T-cell (primary cell): Measurements from ENCODE around the gene TKT. TPM values are rescaled to one million over a fixed set of nuclear protein-coding genes. Genes with fewer than 3 reads are reported as not detected.

Experiments used
- ATAC-seq, 4 experiments: fragments of 200-7000 bp in 3 of 4; fragments of 150-1000 bp in 1 of 4; cut with Tn5 transposase; replicated peaks in 1 of 4; 1 replicate in 3 of 4; 2 replicates in 1 of 4; pipeline ENCODE4 v1.10.0; 2021; ENCODE audit warnings: moderate library complexity in 3 of 4, mild to moderate bottlenecking in 2 of 4, moderate number of reproducible peaks in 1 of 4
- CTCF ChIA-PET, 2 donors: fragments of 300-600 bp; sonication (Branson Sonifier 250); formaldehyde crosslinking; loops; one replicate each; lab custom pipeline; 2022; ENCODE audit warnings: antibody characterized with exemption in 2 of 2; lab: Charles Lee
- POLR2A ChIA-PET, 2 donors: fragments of 300-600 bp; sonication (Branson Sonifier 250); formaldehyde crosslinking; loops; one replicate each; lab custom pipeline; 2022; ENCODE audit warnings: antibody characterized with exemption in 2 of 2; lab: Charles Lee
- DNase-seq, 35 experiments: peaks; one replicate each; pipeline versions ENCODE4 v3.0.0 to v3.0.0-alpha.2; 2013 to 2023
- H3K27ac ChIP-seq: one replicate; pipeline ENCODE4 v1.5.1; 2013; ENCODE audit warnings: low read length
- H3K27me3 ChIP-seq, 2 experiments: replicated peaks in 1 of 2; 1 replicate in 1 of 2; 2 replicates in 1 of 2; pipeline versions ENCODE4 v1.6.1 to v1.7.0; 2013; ENCODE audit warnings: low read length in 1 of 2, mixed read lengths in 1 of 2; ENCODE audit not compliant: control insufficient read depth in 2 of 2, insufficient read depth in 2 of 2; ENCODE audit errors: extremely low read depth in 1 of 2
- H3K36me3 ChIP-seq, 2 donors: 1 replicate in 1 of 2; 2 replicates in 1 of 2; pipeline versions ENCODE4 v1.6.1 to v1.7.0; 2013; ENCODE audit warnings: low read length in 1 of 2; ENCODE audit not compliant: control insufficient read depth in 2 of 2, insufficient read depth in 1 of 2; ENCODE audit errors: extremely low read depth in 1 of 2
- H3K4me1 ChIP-seq, 2 experiments: 1 replicate in 1 of 2; 2 replicates in 1 of 2; pipeline versions ENCODE4 v1.6.1 to v1.7.0; 2013; ENCODE audit warnings: low read length in 2 of 2, mixed read lengths in 1 of 2; ENCODE audit not compliant: insufficient read depth in 2 of 2, control insufficient read depth in 1 of 2; ENCODE audit errors: extremely low read depth in 1 of 2
- H3K4me3 ChIP-seq, 2 donors: 1 replicate in 1 of 2; 2 replicates in 1 of 2; pipeline versions ENCODE4 v1.5.1 to v1.7.0; 2013; ENCODE audit warnings: mild to moderate bottlenecking in 2 of 2, low read length in 1 of 2, moderate library complexity in 1 of 2; ENCODE audit not compliant: control insufficient read depth in 1 of 2; ENCODE audit errors: extremely low read depth in 1 of 2
- H3K9me3 ChIP-seq: 2 replicates; pipeline ENCODE4 v1.7.0; 2013
- H3K27ac Mint-ChIP-seq, 2 donors: one replicate each; pipeline ENCODE4 v1.8.0; 2020 to 2021; ENCODE audit warnings: mild to moderate bottlenecking in 2 of 2, mixed read lengths in 2 of 2
- H3K27me3 Mint-ChIP-seq, 2 donors: one replicate each; pipeline ENCODE4 v1.8.0; 2021 to 2022; ENCODE audit warnings: mixed read lengths in 2 of 2
- H3K36me3 Mint-ChIP-seq: one replicate; pipeline ENCODE4 v1.8.0; 2021; ENCODE audit warnings: mixed read lengths
- H3K4me1 Mint-ChIP-seq, 3 donors: one replicate each; pipeline ENCODE4 v1.8.0; 2020 to 2022; ENCODE audit warnings: mixed read lengths in 3 of 3, mild to moderate bottlenecking in 1 of 3
- H3K4me3 Mint-ChIP-seq, 3 donors: one replicate each; pipeline ENCODE4 v1.8.0; 2020 to 2022; ENCODE audit warnings: mild to moderate bottlenecking in 3 of 3, mixed read lengths in 3 of 3, moderate library complexity in 3 of 3
- H3K9me3 Mint-ChIP-seq, 3 donors: one replicate each; pipeline ENCODE4 v1.8.0; 2020 to 2022; ENCODE audit warnings: mixed read lengths in 3 of 3
- WGBS: methylation state at CpG from one replicate; pipeline ENCODE4 v1.1.5; 2013; ENCODE audit warnings: missing lambda C conversion rate; ENCODE audit not compliant: insufficient coverage; 5-methylcytosine and 5-hydroxymethylcytosine counted together
- total RNA-seq, 35 experiments: library from RNA in 6 of 35; stranded (reverse) in 6 of 35; fragments of 120-200 nt in 1 of 35; gene quantifications; one replicate each; pipeline versions ENCODE4 v1.2.1 to v1.2.4 and lab custom pipeline; 2013 to 2026

TKT gene
- total RNA-seq, 5 donors from 2014 or later (not counting 1 experiment from before 2014, with no cell fraction given) = 98.2 to 139 (median 118) TPM

GRCh38 chr3:53232641-53233377 is 23.0 kb downstream of the TKT start:
- 84% methylated on average over 15 of the region's 18 CpGs for WGBS
- no peak overlapping the region for H3K27ac Mint-ChIP-seq
- H3K4me1 Mint-ChIP-seq = no peaks in the 10 kb centered on the region

DNA sequence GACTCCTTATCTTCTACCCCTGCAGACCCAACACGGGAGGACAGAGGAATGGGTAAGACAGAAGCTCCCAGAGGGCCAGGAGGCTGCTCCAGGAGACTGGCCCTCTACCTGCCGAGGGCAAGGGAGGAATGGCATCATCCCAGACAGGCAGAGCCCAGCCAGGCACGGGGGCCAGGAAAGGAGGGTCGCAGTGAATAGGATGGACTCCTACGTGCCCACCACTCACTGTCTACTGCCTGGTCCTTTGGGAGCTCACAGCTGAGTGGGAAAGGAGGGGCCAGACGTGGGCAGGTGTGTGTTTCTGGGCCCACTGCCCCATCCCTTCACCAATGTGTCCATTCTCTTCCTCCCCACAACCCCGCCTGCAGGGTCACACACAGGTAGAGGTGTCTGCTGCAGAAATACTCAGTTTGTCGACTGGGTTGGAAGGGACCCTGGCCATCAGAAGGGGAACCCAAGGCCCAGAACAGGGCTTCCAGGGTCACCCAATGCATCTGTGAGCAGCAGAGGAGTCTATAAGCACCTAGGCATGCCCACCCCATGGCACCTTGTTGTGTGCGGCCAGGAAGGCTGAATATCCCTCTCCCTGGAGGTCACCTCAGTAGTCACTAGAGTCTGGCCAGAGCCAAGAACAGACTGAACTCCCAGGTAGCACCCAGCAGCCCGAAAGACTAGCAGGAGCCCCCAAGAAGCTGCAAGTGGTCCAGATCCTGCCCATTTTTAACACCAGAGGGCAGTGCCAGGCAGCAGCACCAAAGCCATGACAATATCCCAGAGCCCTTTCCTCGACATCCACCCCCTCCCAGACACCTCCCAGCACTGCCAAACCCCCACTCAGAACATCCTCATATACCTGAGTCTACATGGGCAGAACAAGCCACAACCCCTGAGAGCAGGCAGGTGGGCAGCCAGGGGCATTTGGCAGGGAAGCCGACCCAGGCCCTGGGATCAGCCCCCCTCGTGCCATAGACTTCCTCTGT is 24.0 kb downstream of the TKT start:
- CTCF ChIA-PET = interaction anchor here in 1 of 2 donors (0.9 kb wide), 1 partner anchor 117 kb away, joined by 3 read pairs; no protein-coding TSS in a partner anchor
- no peak overlapping the region for H3K27ac ChIP-seq
- Mint-ChIP-seq H3K4me3 (no peak overlapping the region), H3K27me3 (no peaks in the 10 kb centered on the region), H3K9me3 (no peaks in the 10 kb centered on the region), H3K27ac (no peak overlapping the region), H3K36me3 (peaks cover 22% of the 10 kb centered on the region), H3K4me1 (no peaks in the 10 kb centered on the region)
- ATAC-seq (no peak), DNase-seq (no peak)
- no peaks in the 10 kb centered on the region for H3K4me1 ChIP-seq
- WGBS = 96% methylated on average over 7 of the region's 13 CpGs
- no peak overlapping the region for H3K4me3 ChIP-seq
- H3K27me3 ChIP-seq = no peaks in the 10 kb centered on the region
- POLR2A ChIA-PET = no interaction called here
- no peaks in the 10 kb centered on the region for H3K9me3 ChIP-seq
- peaks cover 39 to 94% of the 10 kb centered on the region in 2 donors for H3K36me3 ChIP-seq

More at GRCh38 chr3:53232641-53233377, 23.0 kb downstream of the TKT start:
- Histone ChIP-seq H3K4me1 (no peaks in the 10 kb centered on the region), H3K36me3 (peaks cover 39 to 88% of the 10 kb centered on the region in 2 donors), H3K27me3 (no peaks in the 10 kb centered on the region), H3K9me3 (no peaks in the 10 kb centered on the region), H3K27ac (no peak overlapping the region), H3K4me3 (no peak overlapping the region)
- no peak overlapping the region for H3K4me3 Mint-ChIP-seq
- ChIA-PET POLR2A (no interaction called here), CTCF (interaction anchor here in 1 of 2 donors (0.7 kb wide), 1 partner anchor 121 kb away, joined by 3 read pairs; no protein-coding TSS in a partner anchor)
- peaks cover 13% of the 10 kb centered on the region for H3K36me3 Mint-ChIP-seq
- ATAC-seq (no peak), DNase-seq (no peak)
- H3K9me3 Mint-ChIP-seq = no peaks in the 10 kb centered on the region
- no peaks in the 10 kb centered on the region for H3K27me3 Mint-ChIP-seq

GRCh38 chr3:53230789-53231188 is 25.0 kb downstream of the TKT start:
- Histone ChIP-seq H3K4me3 (no peak overlapping the region), H3K9me3 (no peaks in the 10 kb centered on the region), H3K27me3 (no peaks in the 10 kb centered on the region), H3K36me3 (peaks cover 39 to 95% of the 10 kb centered on the region in 2 donors), H3K27ac (no peak overlapping the region), H3K4me1 (no peaks in the 10 kb centered on the region)
- WGBS = 94% methylated on average over 4 of the region's 5 CpGs
- ChIA-PET CTCF (no interaction called here), POLR2A (no interaction called here)
- no peaks in the 10 kb centered on the region for H3K4me1 Mint-ChIP-seq
- peaks cover 31% of the 10 kb centered on the region for H3K36me3 Mint-ChIP-seq
- no peak overlapping the region for H3K4me3 Mint-ChIP-seq
- H3K27me3 Mint-ChIP-seq = no peaks in the 10 kb centered on the region
- no peak overlapping the region for H3K27ac Mint-ChIP-seq
- no peaks in the 10 kb centered on the region for H3K9me3 Mint-ChIP-seq
- ATAC-seq = no peak
- DNase-seq = no peak

DNA sequence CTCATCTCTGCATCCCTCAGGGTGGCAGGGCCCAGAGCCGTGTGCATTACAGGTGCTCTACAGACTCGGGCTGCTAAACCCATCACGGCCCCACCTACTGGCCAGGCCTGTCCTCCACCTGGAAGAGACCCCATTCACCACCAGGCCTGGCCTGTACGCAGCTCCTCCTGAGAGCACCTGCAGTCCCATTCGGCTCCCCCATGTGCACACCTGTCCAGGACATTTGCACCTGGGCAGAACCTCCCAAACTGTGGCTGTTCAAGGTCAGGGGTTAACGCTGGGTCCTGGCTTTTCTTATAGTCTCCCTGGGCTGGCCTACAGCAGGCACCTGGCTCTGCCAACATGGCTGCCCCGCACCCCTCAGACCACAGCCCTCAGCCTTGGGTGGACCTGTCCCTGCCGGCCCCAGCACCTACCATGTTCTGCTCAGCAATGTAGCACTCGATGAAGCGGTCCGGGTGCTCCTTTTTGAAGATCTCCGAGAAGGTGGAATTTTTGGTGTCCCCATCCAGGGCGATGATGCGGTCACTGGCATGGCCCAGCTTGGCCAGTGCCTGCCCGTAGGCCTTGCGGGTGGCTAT is 25.7 kb downstream of the TKT start:
- no peak for DNase-seq
- H3K4me3 ChIP-seq = no peak overlapping the region
- Mint-ChIP-seq H3K4me3 (no peak overlapping the region), H3K27ac (no peak overlapping the region), H3K9me3 (no peaks in the 10 kb centered on the region), H3K4me1 (no peaks in the 10 kb centered on the region), H3K36me3 (peaks cover 37% of the 10 kb centered on the region), H3K27me3 (no peaks in the 10 kb centered on the region)
- 95% methylated on average over 16 of the region's 16 CpGs for WGBS
- ChIA-PET CTCF (no interaction called here), POLR2A (no interaction called here)
- no peaks in the 10 kb centered on the region for H3K9me3 ChIP-seq
- no peak overlapping the region for H3K27ac ChIP-seq
- H3K4me1 ChIP-seq = no peaks in the 10 kb centered on the region
- no peak for ATAC-seq
- no peaks in the 10 kb centered on the region for H3K27me3 ChIP-seq
- peaks cover 39 to 97% of the 10 kb centered on the region in 2 donors for H3K36me3 ChIP-seq

GRCh38 chr3:53229606-53230005 is 26.2 kb downstream of the TKT start:
- no peak overlapping the region for H3K27ac Mint-ChIP-seq
- WGBS = 78% methylated on average over 1 of the region's 2 CpGs
- no peaks in the 10 kb centered on the region for H3K27me3 Mint-ChIP-seq
- no peaks in the 10 kb centered on the region for H3K27me3 ChIP-seq
- H3K4me3 Mint-ChIP-seq = no peak overlapping the region
- H3K4me1 ChIP-seq = no peaks in the 10 kb centered on the region
- H3K27ac ChIP-seq = no peak overlapping the region
- no peaks in the 10 kb centered on the region for H3K4me1 Mint-ChIP-seq
- no peak overlapping the region for H3K4me3 ChIP-seq
- peaks cover 40% of the 10 kb centered on the region for H3K36me3 Mint-ChIP-seq
- H3K36me3 ChIP-seq = peaks cover 41 to 95% of the 10 kb centered on the region in 2 donors
- no peaks in the 10 kb centered on the region for H3K9me3 Mint-ChIP-seq
- ChIA-PET CTCF (no interaction called here), POLR2A (no interaction called here)
- no peaks in the 10 kb centered on the region for H3K9me3 ChIP-seq
- no peak for ATAC-seq
- DNase-seq = no peak

DNA sequence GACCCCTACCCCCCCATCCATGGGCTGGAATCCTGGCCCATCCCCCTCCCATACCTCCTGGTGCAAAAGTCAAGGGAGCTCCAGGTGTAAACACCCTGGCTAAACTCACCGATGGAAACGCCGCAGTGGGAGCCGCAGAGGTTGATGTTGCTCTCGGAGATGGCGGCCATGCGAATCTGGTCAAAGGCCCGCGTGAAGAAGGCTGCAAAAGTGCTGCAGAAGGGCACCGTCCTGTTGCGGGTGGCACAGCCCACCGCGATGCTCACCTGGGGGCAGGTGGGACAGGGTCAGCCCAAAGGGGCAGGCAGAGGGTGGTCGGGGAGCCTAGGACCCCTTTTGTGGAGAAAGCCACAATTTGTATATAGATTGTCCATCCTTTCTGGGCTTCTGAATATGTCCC is 26.7 kb downstream of the TKT start:
- peaks cover 41 to 95% of the 10 kb centered on the region in 2 donors for H3K36me3 ChIP-seq
- no peak for ATAC-seq
- Mint-ChIP-seq H3K4me1 (no peaks in the 10 kb centered on the region), H3K27me3 (no peaks in the 10 kb centered on the region), H3K27ac (no peak overlapping the region), H3K9me3 (no peaks in the 10 kb centered on the region), H3K4me3 (no peak overlapping the region), H3K36me3 (peaks cover 37% of the 10 kb centered on the region)
- 99% methylated on average over 11 of the region's 14 CpGs for WGBS
- POLR2A ChIA-PET = no interaction called here
- CTCF ChIA-PET = no interaction called here
- H3K27ac ChIP-seq = no peak overlapping the region
- H3K4me1 ChIP-seq = no peaks in the 10 kb centered on the region
- no peak overlapping the region for H3K4me3 ChIP-seq
- no peaks in the 10 kb centered on the region for H3K9me3 ChIP-seq
- no peak for DNase-seq
- no peaks in the 10 kb centered on the region for H3K27me3 ChIP-seq
